Uterus (tissue), 2 donors: ENCODE measurements around the gene C19orf25.

Experiments
- POLR2A ChIP-seq, 2 donors: fragments of 450-650 bp; IDR thresholded peaks; one replicate each; pipeline ENCODE4 v1.6.1; 2016; ENCODE audit warnings: antibody characterized with exemption in 2 of 2, mild to moderate bottlenecking in 1 of 2, moderate library complexity in 1 of 2
- TF ChIP-seq, protein P1 (sequence below), 4 experiments: fragments of 200-600 bp in 2 of 4; fragments of 450-650 bp in 2 of 4; sonication (generic) in 2 of 4; IDR thresholded peaks; one replicate each; pipeline ENCODE4 v1.5.1; 2016 to 2019; ENCODE audit warnings: antibody characterized with exemption in 4 of 4, mild to moderate bottlenecking in 2 of 4, moderate library complexity in 1 of 4

DNA sequence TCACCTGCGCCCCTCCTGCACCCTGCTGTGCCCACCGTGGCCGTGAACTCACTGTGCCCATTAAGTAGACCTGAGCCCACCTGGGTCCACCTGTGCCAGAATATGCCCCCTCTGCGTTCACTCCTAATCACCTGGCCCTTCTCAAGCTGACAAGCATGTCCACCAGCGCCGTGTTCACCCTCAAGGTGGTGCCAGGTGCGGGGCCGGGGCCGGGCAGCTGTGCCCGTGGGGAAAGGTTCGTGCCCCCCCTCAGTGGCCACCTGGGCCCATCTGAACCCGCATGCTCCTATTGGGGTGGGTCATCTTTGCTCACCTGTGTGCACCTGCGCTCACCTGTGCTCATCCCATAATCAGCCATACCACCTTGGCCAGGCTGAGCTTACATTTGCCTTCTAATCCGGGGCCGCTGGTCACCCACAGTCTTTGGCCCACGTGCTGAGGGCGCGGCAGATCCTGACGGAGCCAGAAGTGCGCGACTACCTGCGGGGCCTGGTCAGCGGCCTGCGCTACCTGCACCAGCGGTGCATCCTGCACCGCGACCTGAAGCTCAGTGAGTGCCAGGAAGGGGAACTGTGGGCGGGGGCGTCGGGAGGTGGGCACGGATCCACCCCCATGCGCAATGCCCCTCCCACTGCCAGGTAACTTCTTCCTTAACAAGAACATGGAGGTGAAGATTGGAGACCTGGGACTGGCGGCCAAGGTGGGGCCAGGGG, 47.2 kb upstream of the C19orf25 start:
- TF ChIP-seq, protein P1, sequence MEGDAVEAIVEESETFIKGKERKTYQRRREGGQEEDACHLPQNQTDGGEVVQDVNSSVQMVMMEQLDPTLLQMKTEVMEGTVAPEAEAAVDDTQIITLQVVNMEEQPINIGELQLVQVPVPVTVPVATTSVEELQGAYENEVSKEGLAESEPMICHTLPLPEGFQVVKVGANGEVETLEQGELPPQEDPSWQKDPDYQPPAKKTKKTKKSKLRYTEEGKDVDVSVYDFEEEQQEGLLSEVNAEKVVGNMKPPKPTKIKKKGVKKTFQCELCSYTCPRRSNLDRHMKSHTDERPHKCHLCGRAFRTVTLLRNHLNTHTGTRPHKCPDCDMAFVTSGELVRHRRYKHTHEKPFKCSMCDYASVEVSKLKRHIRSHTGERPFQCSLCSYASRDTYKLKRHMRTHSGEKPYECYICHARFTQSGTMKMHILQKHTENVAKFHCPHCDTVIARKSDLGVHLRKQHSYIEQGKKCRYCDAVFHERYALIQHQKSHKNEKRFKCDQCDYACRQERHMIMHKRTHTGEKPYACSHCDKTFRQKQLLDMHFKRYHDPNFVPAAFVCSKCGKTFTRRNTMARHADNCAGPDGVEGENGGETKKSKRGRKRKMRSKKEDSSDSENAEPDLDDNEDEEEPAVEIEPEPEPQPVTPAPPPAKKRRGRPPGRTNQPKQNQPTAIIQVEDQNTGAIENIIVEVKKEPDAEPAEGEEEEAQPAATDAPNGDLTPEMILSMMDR (IDR thresholded peaks at IDR 0.05), result no peak
- TF ChIP-seq POLR2A (IDR thresholded peaks at IDR 0.05), result no peak
